K562 (cell line): Measurements from ENCODE around the gene CIAO3.

Experiments
- CTCF ChIP-seq, 3 experiments: IDR thresholded peaks in 2 of 3; conservative IDR thresholded peaks in 1 of 3; 2 replicates each; pipeline ENCODE4 v1.5.1; 2011 to 2012; ENCODE audit warnings: low read length in 3 of 3, mild to moderate bottlenecking in 3 of 3, control low read depth in 2 of 3, improper control_type of control experiment in 1 of 3, inconsistent platforms in 1 of 3, low read depth in 1 of 3, mixed read lengths in 1 of 3, moderate library complexity in 1 of 3; ENCODE audit not compliant: insufficient read depth in 2 of 3
- DIDO1 ChIP-seq: fragments of 450-650 bp; IDR thresholded peaks from 2 replicates; pipeline ENCODE4 v1.6.1; 2016; ENCODE audit warnings: low read depth, missing biosample characterization, missing genetic modification characterization
- FIP1L1 ChIP-seq: fragments of 200-400 bp; formaldehyde crosslinking; IDR thresholded peaks from 2 replicates; pipeline ENCODE4 v1.6.1; 2018; ENCODE audit warnings: mild to moderate bottlenecking, low read depth, low read length; ENCODE audit not compliant: poor library complexity, severe bottlenecking
- KDM1A ChIP-seq, 2 experiments: fragments of 450-650 bp; IDR thresholded peaks; 2 replicates each; pipeline ENCODE4 v1.6.1; 2016; ENCODE audit warnings: mild to moderate bottlenecking in 2 of 2
- NCOA4 ChIP-seq: fragments of 450-650 bp; IDR thresholded peaks from 2 replicates; pipeline ENCODE4 v1.6.1; 2018; ENCODE audit warnings: mild to moderate bottlenecking; ENCODE audit not compliant: partially characterized antibody
- NUFIP1 ChIP-seq: fragments of 450-650 bp; IDR thresholded peaks from 2 replicates; pipeline ENCODE4 v1.6.1; 2018; ENCODE audit not compliant: partially characterized antibody
- POLR2A ChIP-seq: fragments of 450-650 bp; conservative IDR thresholded peaks from 2 replicates; pipeline ENCODE4 v1.6.1; 2016
- POLR2H ChIP-seq: IDR thresholded peaks from 2 replicates; pipeline ENCODE4 v1.6.1; 2016; ENCODE audit warnings: missing genetic modification characterization, low read depth, mild to moderate bottlenecking, control low read depth, missing compliant biosample characterization, moderate library complexity
- STAT6 ChIP-seq: sonication (generic); formaldehyde crosslinking; IDR thresholded peaks from 2 replicates; pipeline ENCODE4 v1.8.1; 2023; ENCODE audit warnings: mild to moderate bottlenecking, missing genetic modification reagents
- TEAD2 ChIP-seq: fragments of 450-650 bp; IDR thresholded peaks from 2 replicates; pipeline ENCODE4 v1.6.1; 2016; ENCODE audit warnings: missing genetic modification characterization, control low read depth, missing compliant biosample characterization
- ZNF217 ChIP-seq: sonication (generic); formaldehyde crosslinking; IDR thresholded peaks from 2 replicates; pipeline ENCODE4 v1.8.0; 2022; ENCODE audit warnings: mild to moderate bottlenecking, missing genetic modification reagents

GRCh38 chr16:761625-762513 is 21.1 kb upstream of the CIAO3 start:
- TF ChIP-seq ZNF217 (CRISPR knock-in tag) (no peak), STAT6 (no peak), FIP1L1 (no peak), POLR2H (tag) (no peak), NCOA4 (no peak), POLR2A (no peak), CTCF (IDR thresholded peaks at IDR 0.05 in 2 of 3, conservative IDR thresholded peaks at IDR 0.05 in 1 of 3; ENCODE audit: insufficient read depth in 2 of 3, low read depth in 1 of 3, low read length in 3 of 3) (no peak), DIDO1 (tag) (no peak), KDM1A (IDR thresholded peaks at IDR 0.05) (no peak), TEAD2 (tag) (no peak), NUFIP1 (no peak)
